Measurements from ENCODE around the gene GC.

Gene GC, protein sequence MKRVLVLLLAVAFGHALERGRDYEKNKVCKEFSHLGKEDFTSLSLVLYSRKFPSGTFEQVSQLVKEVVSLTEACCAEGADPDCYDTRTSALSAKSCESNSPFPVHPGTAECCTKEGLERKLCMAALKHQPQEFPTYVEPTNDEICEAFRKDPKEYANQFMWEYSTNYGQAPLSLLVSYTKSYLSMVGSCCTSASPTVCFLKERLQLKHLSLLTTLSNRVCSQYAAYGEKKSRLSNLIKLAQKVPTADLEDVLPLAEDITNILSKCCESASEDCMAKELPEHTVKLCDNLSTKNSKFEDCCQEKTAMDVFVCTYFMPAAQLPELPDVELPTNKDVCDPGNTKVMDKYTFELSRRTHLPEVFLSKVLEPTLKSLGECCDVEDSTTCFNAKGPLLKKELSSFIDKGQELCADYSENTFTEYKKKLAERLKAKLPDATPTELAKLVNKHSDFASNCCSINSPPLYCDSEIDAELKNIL

DNA sequence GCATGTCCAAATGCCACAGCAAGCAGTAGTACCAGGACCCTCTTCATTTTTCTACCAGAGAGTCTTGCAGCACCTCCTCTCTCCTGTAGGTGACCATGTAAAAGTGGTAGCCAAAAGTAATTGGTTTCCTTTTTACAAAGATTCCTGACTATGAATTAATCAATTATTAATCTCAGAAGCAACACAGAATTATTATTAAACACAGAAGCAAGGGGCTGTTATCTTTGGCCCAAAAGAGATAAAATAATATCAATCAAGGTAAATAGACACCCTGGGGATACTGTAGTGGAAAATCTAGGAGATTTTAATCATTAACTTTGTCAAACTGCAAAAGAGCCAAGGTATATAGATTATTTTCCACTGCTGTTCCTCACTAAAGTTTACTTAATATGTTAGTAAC is at the start of gene GC:
Gene GC (minus strand): TSS at position 108 of the 400 bp plus-strand sequence. CDS start 61 bp downstream, at position 47.
- H3K4me3 ChIP-seq = peak within 1 kb of the TSS; percentile 0; the same call in 1 of the 2 replicates
- TF ChIP-seq FOXP2 (optimal IDR thresholded peaks at IDR 0.05; ENCODE audit: control extremely low read depth, extremely low read length, insufficient read depth) (no peak), POLR2AphosphoS5 (IDR thresholded peaks at IDR 0.05; ENCODE audit: borderline replicate concordance, low read depth, low read length) (no peak), EZH2 (IDR thresholded peaks at IDR 0.05) (no peak)
- H3K36me3 ChIP-seq (ENCODE audit: insufficient read depth, low read length) = no peaks in the 10 kb centered on the region
- H3K27ac ChIP-seq = 0 out of 2 replicates have a peak within 1 kb of the TSS, but pooled peaks have one; percentile 10
- no peaks in the 10 kb centered on the region for H3K9me3 ChIP-seq (ENCODE audit: low read depth, low read length)
- no peak for DNase-seq (ENCODE audit: low read depth, low spot score)
- H3K9ac ChIP-seq (ENCODE audit: insufficient read length) = no peak within 1 kb of the TSS

DNA sequence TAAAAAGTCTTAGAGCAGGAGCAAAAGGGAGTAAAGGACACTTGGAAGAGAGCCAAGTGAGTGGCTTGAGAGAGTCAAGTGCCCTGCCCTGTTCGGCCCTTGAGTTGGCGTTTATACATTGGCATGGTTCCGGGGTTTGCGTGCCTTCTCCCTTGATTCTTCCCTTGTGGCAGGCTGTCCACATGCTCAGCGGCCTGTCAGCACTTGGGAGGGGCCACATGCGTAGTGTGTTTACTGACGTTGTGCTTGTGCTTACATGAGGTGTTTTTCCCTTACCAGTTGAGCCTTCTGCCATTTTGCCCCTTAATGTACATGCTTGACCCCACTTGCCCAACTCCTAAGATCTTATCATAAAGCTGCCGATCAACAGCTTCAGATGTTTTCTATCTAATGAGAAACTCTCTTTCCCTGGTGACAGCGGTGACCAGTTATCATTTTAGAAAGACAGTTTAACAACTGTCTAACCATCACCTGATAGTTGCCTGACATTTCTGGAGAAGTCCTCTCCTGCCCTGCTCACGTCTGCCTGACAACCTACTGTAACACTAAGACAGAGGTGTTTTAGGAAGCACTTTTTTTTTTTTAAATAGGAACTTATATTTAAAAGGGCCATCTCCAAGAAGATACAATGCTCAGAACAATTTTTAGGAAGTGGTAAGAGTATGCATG is 49.5 kb upstream of the GC start:
- no peaks in the 10 kb centered on the region for H3K36me3 ChIP-seq (ENCODE audit: insufficient read depth, low read length)
- no peak for DNase-seq (ENCODE audit: low read depth, low spot score)
- TF ChIP-seq EZH2 (IDR thresholded peaks at IDR 0.05) = no peak
- TF ChIP-seq POLR2AphosphoS5 (IDR thresholded peaks at IDR 0.05; ENCODE audit: borderline replicate concordance, low read depth, low read length) = no peak
- TF ChIP-seq FOXP2 (optimal IDR thresholded peaks at IDR 0.05; ENCODE audit: control extremely low read depth, extremely low read length, insufficient read depth) = no peak
- no peak overlapping the region for H3K27ac ChIP-seq
- H3K9ac ChIP-seq (ENCODE audit: insufficient read length) = no peak overlapping the region
- H3K9me3 ChIP-seq (ENCODE audit: low read depth, low read length) = no peaks in the 10 kb centered on the region
- no peak overlapping the region for H3K4me3 ChIP-seq

DNA sequence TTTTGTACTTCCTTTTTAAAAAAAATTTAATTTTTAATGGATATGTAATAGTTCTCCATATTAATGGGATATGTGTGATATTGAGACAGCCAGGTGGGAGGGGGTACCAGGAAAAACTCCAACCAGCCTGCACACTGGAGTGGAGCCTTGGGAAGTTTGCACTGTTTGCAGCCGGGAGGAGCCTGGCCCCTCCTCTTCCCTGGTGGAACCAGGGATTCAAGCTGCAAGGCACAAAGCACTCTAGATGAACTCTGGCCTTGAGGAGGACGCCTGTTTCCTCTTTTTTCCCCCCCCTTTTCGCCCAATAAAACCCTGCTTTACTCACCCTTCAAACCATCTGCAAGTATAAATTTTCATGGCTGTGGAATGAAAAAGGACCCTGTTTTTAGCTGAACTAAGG is 48.2 kb upstream of the GC start:
- no peak overlapping the region for H3K4me3 ChIP-seq
- H3K9ac ChIP-seq (ENCODE audit: insufficient read length) = no peak overlapping the region
- DNase-seq (ENCODE audit: low read depth, low spot score) = no peak
- TF ChIP-seq EZH2 (IDR thresholded peaks at IDR 0.05) (no peak), POLR2AphosphoS5 (IDR thresholded peaks at IDR 0.05; ENCODE audit: borderline replicate concordance, low read depth, low read length) (no peak), FOXP2 (optimal IDR thresholded peaks at IDR 0.05; ENCODE audit: control extremely low read depth, extremely low read length, insufficient read depth) (no peak)
- H3K27ac ChIP-seq = no peak overlapping the region
- H3K36me3 ChIP-seq (ENCODE audit: insufficient read depth, low read length) = no peaks in the 10 kb centered on the region
- no peaks in the 10 kb centered on the region for H3K9me3 ChIP-seq (ENCODE audit: low read depth, low read length)

DNA sequence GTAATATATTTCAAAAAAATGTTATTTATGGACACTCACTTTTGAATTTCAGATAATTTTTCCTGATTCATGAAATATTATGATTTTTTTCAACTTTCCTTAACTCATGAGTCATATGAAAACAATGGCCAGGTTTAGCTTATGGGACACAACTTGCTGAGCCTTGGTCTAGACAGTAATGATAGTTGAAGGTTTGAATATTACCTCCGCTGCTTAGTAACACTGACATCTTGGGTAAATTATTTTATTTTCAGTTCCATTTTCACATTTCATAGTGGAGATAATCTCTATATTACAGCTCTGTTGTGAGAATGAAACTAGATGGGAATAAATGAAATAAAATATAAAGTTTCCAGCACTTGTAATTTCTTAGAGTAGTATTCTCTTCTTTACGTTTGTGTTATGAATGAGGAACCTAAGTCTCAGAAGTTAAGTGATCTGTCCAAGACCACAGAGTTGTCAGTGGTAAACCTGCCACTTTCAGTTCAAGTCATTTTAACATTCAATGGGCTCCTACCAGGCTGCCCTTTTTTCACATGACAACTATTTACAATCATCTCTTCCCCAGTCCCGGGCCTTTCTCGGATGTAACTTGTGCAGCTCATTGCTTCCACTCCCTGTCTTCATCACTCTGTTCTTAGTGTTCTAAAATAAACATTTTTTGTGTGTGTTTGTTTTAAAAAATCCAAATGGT is 46.8 kb upstream of the GC start:
- no peak overlapping the region for H3K9ac ChIP-seq (ENCODE audit: insufficient read length)
- TF ChIP-seq POLR2AphosphoS5 (IDR thresholded peaks at IDR 0.05; ENCODE audit: borderline replicate concordance, low read depth, low read length) = no peak
- no peak for TF ChIP-seq EZH2 (IDR thresholded peaks at IDR 0.05)
- no peak for TF ChIP-seq FOXP2 (optimal IDR thresholded peaks at IDR 0.05; ENCODE audit: control extremely low read depth, extremely low read length, insufficient read depth)
- H3K9me3 ChIP-seq (ENCODE audit: low read depth, low read length) = no peaks in the 10 kb centered on the region
- H3K27ac ChIP-seq = no peak overlapping the region
- no peak overlapping the region for H3K4me3 ChIP-seq
- DNase-seq (ENCODE audit: low read depth, low spot score) = no peak
- H3K36me3 ChIP-seq (ENCODE audit: insufficient read depth, low read length) = no peaks in the 10 kb centered on the region

DNA sequence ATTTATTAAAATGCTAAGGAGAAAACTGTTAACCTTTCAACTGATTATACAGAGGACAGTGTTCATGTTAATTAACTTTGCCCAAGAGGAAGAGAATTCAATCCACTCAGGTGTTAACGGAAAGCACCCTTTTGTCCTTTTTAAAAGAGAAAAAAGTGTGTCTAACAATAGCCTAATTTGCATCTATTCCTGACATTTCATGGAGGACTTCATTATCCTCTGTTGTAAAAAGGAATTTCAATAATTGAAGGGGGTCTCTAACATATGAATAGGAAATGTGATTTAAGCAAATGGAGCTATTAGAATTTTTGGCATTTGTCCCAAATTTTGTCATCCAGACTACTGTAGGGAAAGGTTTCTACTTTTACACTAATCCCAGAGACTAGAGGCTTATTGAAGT is 44.6 kb upstream of the GC start:
- H3K36me3 ChIP-seq (ENCODE audit: insufficient read depth, low read length) = no peaks in the 10 kb centered on the region
- H3K4me3 ChIP-seq = no peak overlapping the region
- no peak overlapping the region for H3K27ac ChIP-seq
- no peak overlapping the region for H3K9ac ChIP-seq (ENCODE audit: insufficient read length)
- TF ChIP-seq EZH2 (IDR thresholded peaks at IDR 0.05) = no peak
- no peak for TF ChIP-seq FOXP2 (optimal IDR thresholded peaks at IDR 0.05; ENCODE audit: control extremely low read depth, extremely low read length, insufficient read depth)
- no peak for TF ChIP-seq POLR2AphosphoS5 (IDR thresholded peaks at IDR 0.05; ENCODE audit: borderline replicate concordance, low read depth, low read length)
- DNase-seq (ENCODE audit: low read depth, low spot score) = peak; percentile 1
- no peaks in the 10 kb centered on the region for H3K9me3 ChIP-seq (ENCODE audit: low read depth, low read length)

DNA sequence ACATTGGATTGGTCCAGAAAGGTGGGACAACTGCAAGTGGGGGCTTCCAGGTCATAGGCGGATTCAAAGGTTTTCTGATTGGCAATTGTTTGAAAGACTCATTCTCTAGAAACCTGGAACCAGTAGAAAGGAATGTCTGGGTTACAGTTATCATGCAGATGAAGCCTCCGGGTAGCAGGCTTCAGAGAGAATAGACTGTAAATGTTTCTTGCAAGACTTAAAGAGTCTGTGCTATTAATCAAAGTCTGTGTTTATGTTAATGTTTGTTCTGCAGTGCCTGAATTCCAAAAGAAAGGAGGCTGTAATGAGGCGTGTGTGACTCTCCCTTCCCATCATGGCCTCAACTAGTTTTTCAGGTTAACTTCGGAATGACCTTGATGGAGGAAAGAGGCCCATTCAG is 43.9 kb upstream of the GC start:
- no peak overlapping the region for H3K4me3 ChIP-seq
- no peak for DNase-seq (ENCODE audit: low read depth, low spot score)
- no peaks in the 10 kb centered on the region for H3K9me3 ChIP-seq (ENCODE audit: low read depth, low read length)
- no peak for TF ChIP-seq POLR2AphosphoS5 (IDR thresholded peaks at IDR 0.05; ENCODE audit: borderline replicate concordance, low read depth, low read length)
- no peak for TF ChIP-seq EZH2 (IDR thresholded peaks at IDR 0.05)
- TF ChIP-seq FOXP2 (optimal IDR thresholded peaks at IDR 0.05; ENCODE audit: control extremely low read depth, extremely low read length, insufficient read depth) = no peak
- no peak overlapping the region for H3K27ac ChIP-seq
- H3K9ac ChIP-seq (ENCODE audit: insufficient read length) = no peak overlapping the region
- no peaks in the 10 kb centered on the region for H3K36me3 ChIP-seq (ENCODE audit: insufficient read depth, low read length)

DNA sequence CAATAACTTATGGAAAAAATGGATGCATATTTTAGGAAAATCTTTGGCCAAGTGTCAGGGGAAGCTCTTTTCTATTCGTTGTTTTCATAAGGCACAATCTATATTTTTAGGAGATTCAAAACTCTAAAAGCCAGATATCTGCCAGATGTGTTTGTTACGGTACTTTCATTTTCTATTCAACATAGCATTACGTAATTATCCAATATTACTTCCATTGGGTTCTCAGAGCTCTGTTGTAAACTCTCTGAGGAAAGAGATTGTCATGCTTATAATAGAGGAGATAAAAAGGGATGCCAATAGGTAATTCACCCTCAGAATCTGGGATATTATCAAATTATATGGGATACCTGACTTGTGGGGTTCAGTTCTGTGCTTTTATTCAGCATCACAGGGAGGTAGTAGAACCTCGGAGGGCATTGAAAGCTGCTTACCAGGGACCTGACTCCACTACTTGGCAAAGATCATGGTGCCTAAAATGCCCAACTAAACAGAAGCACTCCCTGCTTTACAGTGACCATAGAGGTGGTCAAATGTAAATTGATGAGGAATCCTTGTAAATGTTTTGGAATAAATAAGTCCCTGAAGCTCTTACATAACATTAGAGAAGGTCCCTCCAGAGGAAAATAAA is 32.9 kb upstream of the GC start:
- no peak overlapping the region for H3K27ac ChIP-seq
- H3K9ac ChIP-seq (ENCODE audit: insufficient read length) = no peak overlapping the region
- TF ChIP-seq EZH2 (IDR thresholded peaks at IDR 0.05) = no peak
- TF ChIP-seq POLR2AphosphoS5 (IDR thresholded peaks at IDR 0.05; ENCODE audit: borderline replicate concordance, low read depth, low read length) = no peak
- TF ChIP-seq FOXP2 (optimal IDR thresholded peaks at IDR 0.05; ENCODE audit: control extremely low read depth, extremely low read length, insufficient read depth) = no peak
- H3K9me3 ChIP-seq (ENCODE audit: low read depth, low read length) = no peaks in the 10 kb centered on the region
- no peak overlapping the region for H3K4me3 ChIP-seq
- H3K36me3 ChIP-seq (ENCODE audit: insufficient read depth, low read length) = no peaks in the 10 kb centered on the region
- no peak for DNase-seq (ENCODE audit: low read depth, low spot score)

All from SK-N-MC (cell line).